Stimulated activated CD8-positive, alpha-beta memory T cell treated with anti-CD3 and anti-CD28 coated beads, Interleukin-4, amount 100 ng/mL, for 4 hours (primary cell): ENCODE measurements around the gene TLE3.

Experiments used
- DNase-seq, 2 donors: peaks; one replicate each; pipeline ENCODE4 v3.0.0-alpha.2; 2020; ENCODE audit warnings: low read depth in 2 of 2, low spot score in 1 of 2

TLE3 gene

GRCh38 chr15:70049701-70050301 lies 47.9 kb downstream of the TLE3 start:
- no peak for DNase-seq

- DNase-seq = no peak
Observed at GRCh38 chr15:70048578-70049514, 48.9 kb downstream of the TLE3 start.

- no peak for DNase-seq
Observed at GRCh38 chr15:70048198-70048565, 49.5 kb downstream of the TLE3 start.

GRCh38 chr15:70047386-70048197 lies 50.1 kb downstream of the TLE3 start:
- DNase-seq = no peak

- DNase-seq = no peak
Observed at GRCh38 chr15:70046679-70047369, 50.9 kb downstream of the TLE3 start.

- DNase-seq = no peak
Observed at GRCh38 chr15:70045045-70045444, 52.7 kb downstream of the TLE3 start.

- no peak for DNase-seq
Observed at GRCh38 chr15:70044168-70044567, 53.5 kb downstream of the TLE3 start.

GRCh38 chr15:70043590-70043989 lies 54.1 kb downstream of the TLE3 start:
- no peak for DNase-seq

- no peak for DNase-seq
Observed at GRCh38 chr15:70042553-70043214, 55.0 kb downstream of the TLE3 start.

GRCh38 chr15:70039917-70040316 lies 57.8 kb downstream of the TLE3 start:
- no peak for DNase-seq

- DNase-seq = no peak
Observed at GRCh38 chr15:70038730-70039392, 58.9 kb downstream of the TLE3 start.

- DNase-seq = no peak
Observed at GRCh38 chr15:70037292-70037640, 60.5 kb downstream of the TLE3 start.

- no peak for DNase-seq
Observed at GRCh38 chr15:70036585-70037291, 61.0 kb downstream of the TLE3 start.

- DNase-seq = no peak
Observed at GRCh38 chr15:70035719-70036077, 62.0 kb downstream of the TLE3 start.

GRCh38 chr15:70035051-70035718 lies 62.5 kb downstream of the TLE3 start:
- no peak for DNase-seq

GRCh38 chr15:70034596-70034995 lies 63.1 kb downstream of the TLE3 start:
- DNase-seq = no peak

GRCh38 chr15:70034141-70034540 lies 63.6 kb downstream of the TLE3 start:
- DNase-seq = no peak

GRCh38 chr15:70033529-70034140 lies 64.1 kb downstream of the TLE3 start:
- no peak for DNase-seq

- no peak for DNase-seq
Observed at GRCh38 chr15:70033109-70033508, 64.6 kb downstream of the TLE3 start.
